Fibroblast of mammary gland (primary cell): Measurements from ENCODE around the gene PPFIBP2.

Experiments used
- DNase-seq: peaks from one replicate; pipeline ENCODE4 v3.0.0-alpha.2; 2010; ENCODE audit warnings: low read depth
- H3K4me3 ChIP-seq: 2 replicates; pipeline ENCODE4 v1.5.1; 2011; ENCODE audit warnings: low read depth, mild to moderate bottlenecking, low read length, moderate library complexity; ENCODE audit not compliant: control insufficient read depth
- TF ChIP-seq, protein P1 (sequence below): conservative IDR thresholded peaks from 2 replicates; pipeline ENCODE4 v1.5.1; 2011; ENCODE audit warnings: low read depth, low read length, inconsistent platforms; ENCODE audit not compliant: control insufficient read depth, insufficient read depth

Gene PPFIBP2

DNA sequence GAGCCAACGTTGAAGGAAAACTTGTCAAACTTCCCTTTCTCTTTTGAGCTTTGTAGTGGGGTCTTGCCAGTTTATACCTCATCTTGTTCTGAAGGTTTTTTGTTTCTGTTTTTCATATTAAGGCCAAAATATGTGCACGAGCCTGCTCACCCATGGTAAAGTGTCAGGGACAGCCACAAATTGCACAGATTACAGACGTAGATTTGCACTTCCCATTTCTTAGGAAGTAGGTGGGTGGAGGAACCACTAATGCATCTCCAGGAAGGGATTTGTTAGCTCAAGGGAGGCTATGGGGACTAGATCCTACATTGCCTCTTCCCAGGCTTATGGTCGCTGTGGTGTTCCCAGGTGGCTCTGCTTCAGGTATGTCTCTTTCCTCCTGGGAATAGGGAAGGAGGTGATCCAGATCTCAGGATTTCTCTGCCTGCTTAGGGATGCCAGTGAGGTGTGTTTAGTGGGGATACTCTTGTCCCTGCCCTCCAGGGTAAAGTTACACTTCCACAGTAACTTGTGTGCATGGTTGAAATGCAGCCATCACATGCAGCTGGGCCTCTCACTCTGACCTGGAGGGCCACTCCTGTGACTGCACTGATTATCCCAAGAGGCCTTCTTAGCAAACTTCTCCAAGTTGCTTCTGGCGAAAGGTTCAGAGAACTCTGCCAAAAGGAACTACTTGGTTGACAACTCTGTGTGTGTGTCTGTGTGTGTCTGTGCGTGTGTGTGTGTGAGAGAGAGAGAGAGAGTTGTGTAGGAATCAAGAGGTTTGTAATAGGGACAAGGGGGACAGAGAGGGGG lies 9.8 kb downstream of the PPFIBP2 start:
- DNase-seq = no peak
- H3K4me3 ChIP-seq = no peak overlapping the region
- TF ChIP-seq, protein P1, sequence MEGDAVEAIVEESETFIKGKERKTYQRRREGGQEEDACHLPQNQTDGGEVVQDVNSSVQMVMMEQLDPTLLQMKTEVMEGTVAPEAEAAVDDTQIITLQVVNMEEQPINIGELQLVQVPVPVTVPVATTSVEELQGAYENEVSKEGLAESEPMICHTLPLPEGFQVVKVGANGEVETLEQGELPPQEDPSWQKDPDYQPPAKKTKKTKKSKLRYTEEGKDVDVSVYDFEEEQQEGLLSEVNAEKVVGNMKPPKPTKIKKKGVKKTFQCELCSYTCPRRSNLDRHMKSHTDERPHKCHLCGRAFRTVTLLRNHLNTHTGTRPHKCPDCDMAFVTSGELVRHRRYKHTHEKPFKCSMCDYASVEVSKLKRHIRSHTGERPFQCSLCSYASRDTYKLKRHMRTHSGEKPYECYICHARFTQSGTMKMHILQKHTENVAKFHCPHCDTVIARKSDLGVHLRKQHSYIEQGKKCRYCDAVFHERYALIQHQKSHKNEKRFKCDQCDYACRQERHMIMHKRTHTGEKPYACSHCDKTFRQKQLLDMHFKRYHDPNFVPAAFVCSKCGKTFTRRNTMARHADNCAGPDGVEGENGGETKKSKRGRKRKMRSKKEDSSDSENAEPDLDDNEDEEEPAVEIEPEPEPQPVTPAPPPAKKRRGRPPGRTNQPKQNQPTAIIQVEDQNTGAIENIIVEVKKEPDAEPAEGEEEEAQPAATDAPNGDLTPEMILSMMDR = no peak

DNA sequence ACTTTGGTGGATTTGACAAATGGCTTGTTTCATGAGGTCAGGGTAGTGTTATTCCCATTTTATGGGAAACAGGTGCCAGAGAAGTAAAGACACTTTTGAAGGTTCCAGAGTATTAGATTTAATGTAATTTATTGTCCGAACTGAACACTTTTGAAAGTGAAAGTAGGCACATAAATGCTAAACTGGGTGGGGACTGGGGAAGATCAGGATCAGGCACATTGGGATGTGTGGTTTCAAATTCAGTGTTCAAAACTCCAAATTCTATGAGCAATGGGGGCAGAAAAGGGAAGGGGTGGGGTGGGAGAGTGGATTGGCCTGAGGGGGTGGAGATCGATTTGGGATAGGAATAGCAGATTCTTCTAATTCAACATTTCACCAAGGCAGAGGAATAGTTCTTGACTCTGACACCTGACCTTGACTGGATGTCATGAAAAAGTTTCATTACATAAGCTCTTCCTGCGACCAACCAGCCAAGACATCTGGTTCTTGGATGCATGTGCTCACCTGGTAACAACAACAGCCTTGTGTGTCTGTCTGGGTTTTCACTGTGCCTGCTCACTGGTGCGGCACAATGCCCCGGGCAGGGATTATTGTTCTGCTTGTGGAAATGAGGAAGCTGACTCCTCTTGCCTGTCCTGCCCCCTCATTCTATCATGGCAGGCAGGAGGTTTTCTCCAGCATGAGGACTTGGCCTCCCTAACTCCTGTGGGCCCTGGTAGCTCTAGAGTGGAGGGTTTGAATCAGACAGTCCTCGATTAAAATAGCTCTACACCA lies 10.8 kb downstream of the PPFIBP2 start:
- TF ChIP-seq, protein P1 = no peak
- no peak for DNase-seq
- H3K4me3 ChIP-seq = no peak overlapping the region

DNA sequence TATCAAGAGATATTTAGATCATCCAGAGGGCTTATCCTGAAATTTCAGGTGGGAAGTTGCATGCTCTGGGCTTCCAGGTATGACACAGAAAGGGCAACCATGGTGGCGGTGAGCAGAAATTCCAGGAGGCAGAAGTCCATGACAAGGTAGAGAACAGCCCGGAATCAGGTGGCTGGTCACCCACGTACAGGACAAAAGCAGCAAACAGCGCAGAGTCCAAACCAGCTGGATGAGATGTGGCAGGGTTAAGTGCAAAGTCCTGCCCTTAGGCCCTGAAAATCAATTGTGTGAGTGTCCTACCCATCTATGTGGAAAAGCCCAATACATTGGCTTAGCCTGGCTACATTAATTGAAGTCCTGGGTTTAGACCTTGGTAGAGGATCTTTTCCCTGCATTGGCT lies 11.6 kb downstream of the PPFIBP2 start:
- DNase-seq = no peak
- no peak overlapping the region for H3K4me3 ChIP-seq
- TF ChIP-seq, protein P1 = no peak

DNA sequence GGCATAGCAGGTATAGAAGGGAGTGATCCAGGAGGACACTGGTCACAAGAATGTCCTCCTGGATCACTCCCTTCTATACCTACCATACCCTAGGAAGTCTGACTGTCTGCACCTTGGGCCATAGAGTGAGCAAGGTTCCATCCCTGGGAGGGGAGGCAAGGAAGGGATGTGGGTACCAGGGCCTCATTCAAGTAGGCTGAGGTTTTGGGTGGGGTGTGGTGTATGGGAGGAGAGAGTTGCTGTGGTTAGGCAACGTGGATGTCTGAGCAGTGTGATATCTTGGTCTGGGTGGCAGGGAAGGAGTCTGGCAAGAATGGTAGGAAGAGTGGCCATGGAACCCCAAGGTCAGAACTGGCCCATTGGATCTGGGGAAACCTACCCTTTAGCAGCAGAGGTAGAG lies 13.2 kb downstream of the PPFIBP2 start:
- TF ChIP-seq, protein P1 = no peak
- H3K4me3 ChIP-seq = no peak overlapping the region
- no peak for DNase-seq

DNA sequence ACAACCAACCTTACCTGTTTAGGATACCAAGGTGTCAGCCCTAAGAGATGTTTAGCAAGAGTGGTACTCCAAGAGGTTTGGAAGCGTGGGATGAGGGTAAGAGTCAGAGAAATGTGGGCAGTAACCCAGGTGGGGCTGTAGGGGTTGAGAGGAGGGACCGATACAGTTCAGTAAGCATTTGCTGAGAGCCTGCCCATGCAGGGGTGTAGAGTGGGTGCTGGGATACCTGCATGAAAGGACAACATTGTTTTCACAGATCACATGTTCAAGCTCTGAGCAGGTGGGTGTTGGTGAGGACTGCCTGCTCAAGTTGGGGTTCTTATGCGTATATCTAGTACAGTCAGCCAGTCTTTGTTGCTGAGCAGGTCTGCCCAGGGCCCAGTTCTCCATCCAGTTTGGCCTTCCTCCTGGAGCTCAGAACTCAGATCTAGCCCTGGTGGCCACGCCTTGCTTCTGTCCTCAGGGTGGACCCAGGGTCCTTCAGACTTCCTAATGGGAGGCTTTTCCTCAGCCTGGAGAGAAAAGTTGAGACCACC lies 14.8 kb downstream of the PPFIBP2 start:
- no peak overlapping the region for H3K4me3 ChIP-seq
- no peak for DNase-seq
- TF ChIP-seq, protein P1 = no peak

DNA sequence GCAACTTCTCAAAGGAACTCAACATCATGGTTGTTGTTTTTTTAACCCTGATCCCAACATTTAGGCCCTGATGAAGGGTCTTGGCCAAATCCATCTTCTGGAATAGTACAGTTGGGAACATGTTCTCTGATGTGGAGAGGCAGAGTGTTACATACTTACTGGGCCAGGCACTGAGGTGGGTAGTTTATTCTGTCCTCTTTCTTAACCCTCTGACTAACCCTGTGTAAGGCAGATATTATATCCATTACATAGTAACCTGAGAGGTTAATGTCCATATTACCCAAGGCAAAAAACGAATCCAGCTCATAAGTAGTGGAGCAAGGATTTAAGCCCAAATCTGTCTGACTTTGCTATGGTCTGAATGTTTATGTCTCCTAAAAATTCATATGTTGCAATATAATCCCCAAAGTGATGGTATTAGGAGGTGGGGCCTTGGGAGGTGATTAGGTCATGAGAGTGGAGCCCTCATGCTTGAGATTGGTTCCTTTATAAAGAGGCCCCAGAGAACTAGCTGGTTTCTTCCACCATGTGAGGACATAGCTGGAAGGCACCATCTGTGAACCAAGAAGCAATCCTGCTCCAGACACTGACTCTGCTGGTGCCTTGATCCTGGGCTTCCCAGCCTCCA lies 16.3 kb downstream of the PPFIBP2 start:
- DNase-seq = no peak
- no peak overlapping the region for H3K4me3 ChIP-seq
- TF ChIP-seq, protein P1 = no peak
